ENCODE results near the gene TMEM108.

- no peak for TF ChIP-seq GATA2 (IDR thresholded peaks at IDR 0.05; ENCODE audit: low read depth, low read length)
- no peak for TF ChIP-seq GATA3 (IDR thresholded peaks at IDR 0.05; ENCODE audit: low read depth, low read length)
These were observed 755 bp upstream of the TMEM108 start for GRCh38 chr3:133037436-133037835.

Measured in SH-SY5Y (cell line).